ENCODE measurements around the gene REC114.
"Not testable (repeated sequence)": the region's sequence is repeated elsewhere in the genome, so short reads cannot be mapped to it uniquely, and the experiment has no call there.

REC114 gene

GRCh38 chr15:73575636-73576247 is 132.8 kb downstream of the REC114 start:
- DNase-seq (ENCODE audit: low read depth in 3 of 3): no peak

- DNase-seq (ENCODE audit: low read depth in 3 of 3): not testable (repeated sequence)
Measured at GRCh38 chr15:73577593-73577992, 134.6 kb downstream of the REC114 start.

- DNase-seq (ENCODE audit: low read depth in 3 of 3): no peak
Measured at GRCh38 chr15:73578026-73578425, 135.1 kb downstream of the REC114 start.

GRCh38 chr15:73582851-73583379 is 140.0 kb downstream of the REC114 start:
- DNase-seq (ENCODE audit: low read depth in 3 of 3): no peak

- no peak for DNase-seq (ENCODE audit: low read depth in 3 of 3)
Measured at GRCh38 chr15:73583544-73583943, 140.6 kb downstream of the REC114 start.

- DNase-seq (ENCODE audit: low read depth in 3 of 3): no peak
Measured at GRCh38 chr15:73584699-73585420, 141.9 kb downstream of the REC114 start.

- DNase-seq (ENCODE audit: low read depth in 3 of 3): no peak
Measured at GRCh38 chr15:73585871-73586654, 143.1 kb downstream of the REC114 start.

GRCh38 chr15:73589766-73590165 is 146.8 kb downstream of the REC114 start:
- DNase-seq (ENCODE audit: low read depth in 3 of 3): no peak

GRCh38 chr15:73590263-73590662 is 147.3 kb downstream of the REC114 start:
- DNase-seq (ENCODE audit: low read depth in 3 of 3): no peak

GRCh38 chr15:73593304-73594074 is 150.5 kb downstream of the REC114 start:
- DNase-seq (ENCODE audit: low read depth in 3 of 3): no peak

GRCh38 chr15:73594109-73594508 is 151.1 kb downstream of the REC114 start:
- no peak for DNase-seq (ENCODE audit: low read depth in 3 of 3)

- DNase-seq (ENCODE audit: low read depth in 3 of 3): no peak
Measured at GRCh38 chr15:73596174-73596573, 153.2 kb downstream of the REC114 start.

GRCh38 chr15:73597036-73597638 is 154.2 kb downstream of the REC114 start:
- no peak for DNase-seq (ENCODE audit: low read depth in 3 of 3)

GRCh38 chr15:73598530-73599160 is 155.7 kb downstream of the REC114 start:
- no peak for DNase-seq (ENCODE audit: low read depth in 3 of 3)

- DNase-seq (ENCODE audit: low read depth in 3 of 3): no peak
Measured at GRCh38 chr15:73599934-73600333, 157.0 kb downstream of the REC114 start.

GRCh38 chr15:73600413-73601335 is 157.7 kb downstream of the REC114 start:
- no peak for DNase-seq (ENCODE audit: low read depth in 3 of 3)

GRCh38 chr15:73601451-73602445 is 158.8 kb downstream of the REC114 start:
- DNase-seq (ENCODE audit: low read depth in 3 of 3): no peak

GRCh38 chr15:73602446-73602843 is 159.5 kb downstream of the REC114 start:
- DNase-seq (ENCODE audit: low read depth in 3 of 3): no peak

Data from stimulated activated CD4-positive, alpha-beta T cell treated with anti-CD3 and anti-CD28 coated beads, TNF-alpha, amount 100 ng/mL, for 48 hours (primary cell).